Kidney epithelial cell (primary cell): ENCODE measurements around the gene LAMC1. TPM values are rescaled to one million over a fixed set of nuclear protein-coding genes. Genes with fewer than 3 reads are reported as not detected.

Source experiments
- DNase-seq: peaks from one replicate; pipeline ENCODE4 v3.0.0-alpha.2; 2010; ENCODE audit warnings: low read depth
- H3K27me3 ChIP-seq: 2 replicates; pipeline ENCODE4 v1.6.0; 2011; ENCODE audit warnings: low read length; ENCODE audit not compliant: control insufficient read depth, insufficient read depth
- H3K36me3 ChIP-seq: 2 replicates; pipeline ENCODE4 v1.5.1; 2011; ENCODE audit warnings: low read length; ENCODE audit not compliant: control insufficient read depth, insufficient read depth
- H3K4me3 ChIP-seq: 2 replicates; pipeline ENCODE4 v1.5.1; 2011; ENCODE audit warnings: low read depth, mild to moderate bottlenecking, control low read depth, low read length
- total RNA-seq: library from RNA; depleted of rRNA; stranded (reverse); fragments of >200 nt; gene quantifications from 2 replicates; pipeline ENCODE4 v1.2.3, GENCODE V29; 2015
- TF ChIP-seq, protein P1 (sequence below): IDR thresholded peaks from 2 replicates; pipeline ENCODE4 v1.5.1; 2011; ENCODE audit warnings: mild to moderate bottlenecking, moderate library complexity, low read length, control low read depth, inconsistent platforms; ENCODE audit not compliant: insufficient read depth, poor library complexity, severe bottlenecking

Gene LAMC1
- total RNA-seq, 1 donor from 2014 or later, result 172 TPM

DNA sequence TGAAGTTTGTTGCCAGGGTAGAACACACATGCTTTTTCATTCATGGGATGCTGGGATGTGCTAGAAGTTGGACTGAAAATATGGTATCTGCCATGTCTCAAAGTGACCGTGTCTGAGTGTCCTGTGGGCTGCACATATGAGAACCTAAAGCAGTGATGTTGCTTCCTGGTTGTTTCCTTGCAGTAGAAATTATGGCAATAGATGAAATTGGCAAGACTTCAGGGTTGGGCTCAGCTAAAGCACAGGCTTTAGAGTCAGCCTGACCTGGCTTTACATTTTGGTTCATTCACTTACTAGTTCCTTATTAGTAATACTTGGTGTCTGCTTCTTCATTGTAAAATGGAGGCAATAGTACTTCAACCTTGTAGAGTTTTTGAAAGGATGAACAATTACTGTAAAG lies 165.0 kb downstream of the LAMC1 start:
- TF ChIP-seq, protein P1, sequence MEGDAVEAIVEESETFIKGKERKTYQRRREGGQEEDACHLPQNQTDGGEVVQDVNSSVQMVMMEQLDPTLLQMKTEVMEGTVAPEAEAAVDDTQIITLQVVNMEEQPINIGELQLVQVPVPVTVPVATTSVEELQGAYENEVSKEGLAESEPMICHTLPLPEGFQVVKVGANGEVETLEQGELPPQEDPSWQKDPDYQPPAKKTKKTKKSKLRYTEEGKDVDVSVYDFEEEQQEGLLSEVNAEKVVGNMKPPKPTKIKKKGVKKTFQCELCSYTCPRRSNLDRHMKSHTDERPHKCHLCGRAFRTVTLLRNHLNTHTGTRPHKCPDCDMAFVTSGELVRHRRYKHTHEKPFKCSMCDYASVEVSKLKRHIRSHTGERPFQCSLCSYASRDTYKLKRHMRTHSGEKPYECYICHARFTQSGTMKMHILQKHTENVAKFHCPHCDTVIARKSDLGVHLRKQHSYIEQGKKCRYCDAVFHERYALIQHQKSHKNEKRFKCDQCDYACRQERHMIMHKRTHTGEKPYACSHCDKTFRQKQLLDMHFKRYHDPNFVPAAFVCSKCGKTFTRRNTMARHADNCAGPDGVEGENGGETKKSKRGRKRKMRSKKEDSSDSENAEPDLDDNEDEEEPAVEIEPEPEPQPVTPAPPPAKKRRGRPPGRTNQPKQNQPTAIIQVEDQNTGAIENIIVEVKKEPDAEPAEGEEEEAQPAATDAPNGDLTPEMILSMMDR, result no peak
- Histone ChIP-seq H3K36me3 (no peaks in the 10 kb centered on the region), H3K27me3 (no peaks in the 10 kb centered on the region), H3K4me3 (no peak overlapping the region)
- DNase-seq, result no peak

DNA sequence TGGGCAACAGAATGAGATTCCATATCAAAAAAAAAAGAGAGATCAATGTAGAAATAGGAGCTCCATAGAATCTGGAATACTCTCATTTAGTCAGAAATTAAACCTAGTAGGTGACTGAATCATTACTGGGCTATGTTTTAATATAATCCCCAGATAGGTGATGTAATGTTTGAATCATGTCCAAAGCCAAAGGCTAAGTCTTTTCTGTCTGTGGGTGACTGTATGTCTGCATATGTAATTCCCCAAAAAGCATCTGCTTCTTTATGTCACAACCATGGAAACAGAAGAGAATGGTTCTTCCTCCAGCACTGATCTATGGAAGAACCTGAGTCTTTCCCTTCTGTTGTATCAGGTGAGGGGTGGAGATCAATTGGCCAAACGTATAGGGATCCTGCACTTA lies 168.6 kb downstream of the LAMC1 start:
- TF ChIP-seq, protein P1, result no peak
- DNase-seq, result peak; percentile 61
- no peaks in the 10 kb centered on the region for H3K36me3 ChIP-seq

DNA sequence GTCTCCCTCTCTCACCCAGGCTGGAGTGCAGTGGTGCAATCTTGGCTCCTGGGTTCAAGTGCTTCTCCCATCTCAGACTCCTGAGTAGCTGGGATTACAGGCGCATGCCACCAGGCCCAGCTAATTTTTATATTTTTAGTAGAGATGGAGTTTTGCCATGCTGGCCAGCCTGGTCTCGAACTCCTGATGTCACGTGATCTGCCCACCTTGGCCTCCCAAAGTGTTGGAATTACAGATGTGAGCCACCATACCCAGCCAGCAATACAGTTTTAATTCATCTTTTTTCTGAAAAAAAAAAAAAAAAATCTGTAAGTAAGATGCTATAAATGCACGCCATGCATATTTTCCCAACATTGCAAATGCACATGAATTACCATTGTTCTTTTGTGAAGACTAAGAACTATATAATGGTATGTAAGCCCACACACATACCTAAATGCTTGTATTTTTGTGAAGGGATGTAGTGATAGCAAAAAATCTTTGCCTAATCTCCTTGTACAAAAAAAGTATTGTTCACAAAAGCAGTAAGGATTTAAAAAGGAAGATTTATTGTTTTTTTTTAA lies 170.8 kb downstream of the LAMC1 start:
- no peak for DNase-seq
- TF ChIP-seq, protein P1, result no peak
- H3K4me3 ChIP-seq, result no peak overlapping the region
- no peaks in the 10 kb centered on the region for H3K36me3 ChIP-seq
- no peaks in the 10 kb centered on the region for H3K27me3 ChIP-seq

More for the DNA sequence above, 168.6 kb downstream of the LAMC1 start:
- Histone ChIP-seq H3K4me3 (no peak overlapping the region), H3K27me3 (no peaks in the 10 kb centered on the region)

GRCh38 chr1:183194527-183195141 lies 171.4 kb downstream of the LAMC1 start:
- Histone ChIP-seq H3K27me3 (no peaks in the 10 kb centered on the region), H3K4me3 (no peak overlapping the region), H3K36me3 (no peaks in the 10 kb centered on the region)
- TF ChIP-seq, protein P1, result no peak
- DNase-seq, result no peak

DNA sequence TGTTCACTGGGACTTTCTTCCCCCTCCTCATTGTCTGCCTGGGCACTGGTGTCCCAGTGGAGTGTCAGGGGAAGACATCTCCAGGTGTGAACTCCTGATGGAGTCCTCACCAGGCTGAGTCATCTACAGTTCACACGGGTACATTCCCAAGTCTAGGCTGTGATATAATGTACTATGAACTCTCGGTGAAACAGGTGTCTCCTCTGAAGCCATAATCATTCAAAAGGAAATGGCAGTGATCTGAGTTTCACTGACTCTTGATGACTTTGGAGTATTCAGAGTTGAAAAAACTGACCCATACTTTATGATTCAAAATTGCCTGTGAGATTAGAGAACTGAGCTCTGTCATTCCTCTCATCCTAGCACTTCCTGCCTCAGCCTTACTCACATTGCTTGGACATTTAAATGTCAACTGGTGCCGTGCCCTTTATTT lies 171.9 kb downstream of the LAMC1 start:
- TF ChIP-seq, protein P1, result no peak
- H3K36me3 ChIP-seq, result no peaks in the 10 kb centered on the region
- H3K27me3 ChIP-seq, result no peaks in the 10 kb centered on the region
- no peak for DNase-seq
- H3K4me3 ChIP-seq, result no peak overlapping the region

Other genes with a start within 250 kb of the LAMC1 start
- gene NPL, start 233.6 kb upstream of the LAMC1 start, total RNA-seq, result 2.0 and 2.3 TPM in 2 replicates
- 116 and 118 TPM in 2 replicates for gene DHX9, start 184.1 kb upstream of the LAMC1 start, total RNA-seq
- gene SHCBP1L, start 70.3 kb upstream of the LAMC1 start, total RNA-seq, result 0.17 and 0.27 TPM in 2 replicates
- gene LAMC2, start 162.8 kb downstream of the LAMC1 start, total RNA-seq, result 1,180 and 1,184 TPM in 2 replicates